Colonic mucosa (tissue), 4 donors: ENCODE results near the gene USP36. TPM values are rescaled to one million over a fixed set of nuclear protein-coding genes. Genes with fewer than 3 reads are reported as not detected.

Source experiments
- DNase-seq: peaks from one replicate; pipeline ENCODE4 v3.0.0-alpha.2; 2020
- H3K27ac ChIP-seq: fragments of 200-600 bp; one replicate; pipeline ENCODE4 v1.8.0; 2021
- H3K27me3 ChIP-seq: fragments of 200-600 bp; one replicate; pipeline ENCODE4 v1.8.0; 2021
- H3K36me3 ChIP-seq: fragments of 200-600 bp; one replicate; pipeline ENCODE4 v1.8.0; 2021
- H3K4me1 ChIP-seq: fragments of 200-600 bp; one replicate; pipeline ENCODE4 v1.8.0; 2021; ENCODE audit warnings: mild to moderate bottlenecking
- H3K4me3 ChIP-seq: fragments of 200-600 bp; one replicate; pipeline ENCODE4 v1.8.0; 2021
- H3K9ac ChIP-seq, 2 donors: one replicate each; pipeline ENCODE4 v1.7.0; 2013; ENCODE audit warnings: control low read depth in 2 of 2, low read depth in 2 of 2, low read length in 2 of 2
- H3K9me3 ChIP-seq: fragments of 200-600 bp; one replicate; pipeline ENCODE4 v1.8.0; 2021
- CTCF ChIP-seq: fragments of 200-600 bp; IDR thresholded peaks from one replicate; pipeline ENCODE4 v1.8.0; 2022; ENCODE audit warnings: antibody characterized with exemption, mild to moderate bottlenecking
- intact Hi-C: fragments of 100-400 bp; cut with DNase I; formaldehyde crosslinking; loops from one replicate; pipeline ENCODE4 v1.14.1; 2022
- total RNA-seq, 2 donors: library from RNA; stranded (reverse); fragmentation: NEBNext Ultra II Directional in 1 of 2; extraction: Animal tissue kit (Norgen Biotek cat#: 25700) in 1 of 2; gene quantifications; one replicate each; pipeline ENCODE4 v1.2.1, GENCODE V29; 2021
- donor health status: healthy.
- donor health status: DM: no; HTN: no; CAD: no.
- donor health status: DM: no; HTN: no; CAD: no.

USP36 gene
- total RNA-seq, 2 donors from 2014 or later = 27.4 to 32.6 TPM

GRCh38 chr17:78818152-78818846 is 22.3 kb downstream of the USP36 start:
- TF ChIP-seq CTCF = no peak
- H3K4me1 ChIP-seq = no peaks in the 10 kb centered on the region
- H3K9ac ChIP-seq = no peak overlapping the region
- no peak for DNase-seq
- no peak overlapping the region for H3K4me3 ChIP-seq
- H3K27ac ChIP-seq = peak overlapping the region; percentile 44
- no peaks in the 10 kb centered on the region for H3K36me3 ChIP-seq
- H3K9me3 ChIP-seq = no peaks in the 10 kb centered on the region
- H3K27me3 ChIP-seq = no peaks in the 10 kb centered on the region
- intact Hi-C loops = no loop called here

GRCh38 chr17:78817123-78817522 is 23.5 kb downstream of the USP36 start:
- no peak for DNase-seq
- Histone ChIP-seq H3K36me3 (no peaks in the 10 kb centered on the region), H3K9me3 (no peaks in the 10 kb centered on the region), H3K9ac (no peak overlapping the region), H3K27ac (no peak overlapping the region), H3K4me3 (no peak overlapping the region), H3K4me1 (no peaks in the 10 kb centered on the region), H3K27me3 (no peaks in the 10 kb centered on the region)
- no peak for TF ChIP-seq CTCF
- intact Hi-C loops = no loop called here

DNA sequence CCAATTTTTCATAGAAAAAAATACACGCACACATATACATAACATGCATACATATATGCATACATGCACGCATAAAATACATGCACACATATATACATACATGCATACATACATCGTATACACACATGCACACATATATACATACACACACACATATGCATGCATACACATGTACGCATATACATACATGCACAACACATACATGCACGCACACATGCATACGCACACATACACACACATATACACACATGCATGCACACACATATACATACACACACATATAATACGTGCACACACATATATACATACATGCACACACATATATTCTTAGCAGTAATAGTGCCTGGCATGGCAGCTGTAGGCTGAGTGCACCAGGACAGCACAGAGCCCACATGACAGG is 24.9 kb downstream of the USP36 start:
- H3K4me1 ChIP-seq = no peaks in the 10 kb centered on the region
- DNase-seq = no peak
- H3K9me3 ChIP-seq = no peaks in the 10 kb centered on the region
- no peaks in the 10 kb centered on the region for H3K27me3 ChIP-seq
- intact Hi-C loops = no loop called here
- TF ChIP-seq CTCF = no peak
- H3K27ac ChIP-seq = no peak overlapping the region
- no peak overlapping the region for H3K9ac ChIP-seq
- no peak overlapping the region for H3K4me3 ChIP-seq
- no peaks in the 10 kb centered on the region for H3K36me3 ChIP-seq

DNA sequence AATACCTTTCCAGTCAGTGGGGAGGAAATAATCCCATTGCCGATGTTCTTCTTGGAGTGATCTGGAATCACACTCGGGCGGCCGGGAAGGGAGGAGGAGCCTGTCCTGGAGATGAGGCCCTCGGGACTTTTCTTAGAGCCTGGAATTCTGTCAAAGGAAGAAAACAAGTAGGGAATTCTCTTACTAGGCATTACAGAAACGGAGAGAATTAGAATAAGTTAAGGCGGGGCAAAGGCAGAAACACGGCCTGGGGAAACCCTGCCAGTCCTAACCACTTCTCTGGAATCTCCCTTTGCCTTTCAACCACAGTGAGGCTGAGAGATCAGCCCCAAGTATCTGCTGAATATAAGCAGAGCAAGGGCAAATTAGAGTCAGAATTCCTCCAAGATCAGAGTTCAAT is 27.8 kb downstream of the USP36 start:
- intact Hi-C loops = no loop called here
- H3K27ac ChIP-seq = no peak overlapping the region

DNA sequence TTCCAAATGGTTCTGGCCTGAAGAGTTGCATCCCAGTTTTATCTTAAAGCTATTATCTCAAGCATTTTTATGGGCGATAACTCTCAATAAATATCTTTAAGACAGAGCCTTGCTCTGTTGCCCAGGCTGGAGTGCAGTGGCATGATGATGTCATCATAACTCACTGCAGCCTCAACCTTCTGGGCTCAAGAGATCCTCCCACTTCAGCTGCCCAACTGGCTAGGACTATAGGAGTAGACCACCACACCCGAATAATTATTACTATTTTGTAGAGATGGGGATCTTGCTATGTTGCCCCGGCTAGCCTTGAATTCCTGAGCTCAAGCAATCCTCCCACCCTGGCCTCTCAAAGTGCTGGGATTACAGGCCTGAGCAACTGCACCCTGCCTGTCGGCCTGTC is 32.5 kb downstream of the USP36 start:
- Histone ChIP-seq H3K4me3 (no peak overlapping the region), H3K4me1 (no peaks in the 10 kb centered on the region), H3K27me3 (no peaks in the 10 kb centered on the region), H3K27ac (no peak overlapping the region), H3K36me3 (peaks cover 14% of the 10 kb centered on the region), H3K9me3 (no peaks in the 10 kb centered on the region), H3K9ac (no peak overlapping the region)
- intact Hi-C loops = no loop called here
- TF ChIP-seq CTCF = no peak
- no peak for DNase-seq

More for the DNA sequence above, 27.8 kb downstream of the USP36 start:
- Histone ChIP-seq H3K9me3 (no peaks in the 10 kb centered on the region), H3K36me3 (no peaks in the 10 kb centered on the region), H3K4me1 (no peaks in the 10 kb centered on the region), H3K27me3 (no peaks in the 10 kb centered on the region), H3K4me3 (no peak overlapping the region), H3K9ac (no peak overlapping the region)
- TF ChIP-seq CTCF = no peak
- no peak for DNase-seq
